H1 (cell line): Measurements from ENCODE around the gene SPTSSA. TPM values are rescaled to one million over a fixed set of nuclear protein-coding genes. Genes with fewer than 3 reads are reported as not detected.
"Not testable (repeated sequence)": the region's sequence is repeated elsewhere in the genome, so short reads cannot be mapped to it uniquely, and the experiment has no call there.

Experiments
- CTCF ChIA-PET: fragments of 300-600 bp; sonication (Branson Sonifier 250); formaldehyde crosslinking; loops from one replicate; lab custom pipeline; 2021; ENCODE audit not compliant: partially characterized antibody; lab: Charles Lee
- POLR2A ChIA-PET: fragments of 300-600 bp; sonication (Branson Sonifier 250); formaldehyde crosslinking; loops from one replicate; lab custom pipeline; 2021; ENCODE audit warnings: inconsistent platforms; ENCODE audit not compliant: partially characterized antibody; lab: Charles Lee
- DNase-seq, 2 experiments: peaks; one replicate each; pipeline versions ENCODE4 v3.0.0 to v3.0.0-alpha.2; 2010 to 2022; ENCODE audit warnings: low spot score in 2 of 2, low read depth in 1 of 2, mixed read lengths in 1 of 2
- FAIRE-seq: peaks from 2 replicates; lab custom pipeline; 2011; peaks lifted over from hg19 to GRCh38; lab: Jason Lieb, UNC
- H2AFZ ChIP-seq: 2 replicates; pipeline ENCODE4 v1.8.1; 2012; ENCODE audit warnings: low read length, inconsistent platforms
- H2AK5ac ChIP-seq: 2 replicates; pipeline ENCODE4 v1.6.1; 2013; ENCODE audit warnings: low read depth, low read length
- H2BK120ac ChIP-seq: replicated peaks from 2 replicates; pipeline ENCODE3; 2013; ENCODE audit warnings: low read depth, low read length, inconsistent platforms
- H2BK12ac ChIP-seq: 2 replicates; pipeline ENCODE4 v1.6.1; 2013; ENCODE audit warnings: low read depth, low read length
- H2BK15ac ChIP-seq: 2 replicates; pipeline ENCODE4 v1.6.1; 2013; ENCODE audit warnings: low read length
- H2BK20ac ChIP-seq: 2 replicates; pipeline ENCODE4 v1.6.1; 2013; ENCODE audit warnings: low read length
- H2BK5ac ChIP-seq: 2 replicates; pipeline ENCODE4 v1.6.1; 2013; ENCODE audit warnings: low read depth, low read length
- H3K14ac ChIP-seq: 2 replicates; pipeline ENCODE4 v1.6.1; 2013; ENCODE audit warnings: inconsistent platforms; ENCODE audit not compliant: insufficient read length
- H3K18ac ChIP-seq: 2 replicates; pipeline ENCODE4 v1.6.1; 2013; ENCODE audit warnings: low read length; ENCODE audit errors: extremely low read depth
- H3K23ac ChIP-seq: 2 replicates; pipeline ENCODE4 v1.6.1; 2013; ENCODE audit warnings: inconsistent platforms; ENCODE audit not compliant: insufficient read length
- H3K23me2 ChIP-seq: 2 replicates; pipeline ENCODE4 v1.6.1; 2013; ENCODE audit warnings: low read depth, low read length
- H3K27ac ChIP-seq: 2 replicates; pipeline ENCODE4 v1.6.1; 2011; ENCODE audit warnings: low read depth, low read length, inconsistent platforms
- H3K27me3 ChIP-seq, 4 experiments: replicated peaks in 1 of 4; 1 replicate in 1 of 4; 2 replicates in 3 of 4; pipeline versions ENCODE4 v1.6.1 to v1.8.1; 2011 to 2013; ENCODE audit warnings: low read length in 3 of 4, mild to moderate bottlenecking in 3 of 4, inconsistent platforms in 2 of 4, mixed read lengths in 2 of 4, moderate library complexity in 1 of 4; ENCODE audit not compliant: control insufficient read depth in 3 of 4, insufficient read depth in 3 of 4; ENCODE audit errors: extremely low read depth in 1 of 4
- H3K36me3 ChIP-seq, 4 experiments: 2 replicates each; pipeline versions ENCODE4 v1.6.1 to v1.8.1; 2011 to 2013; ENCODE audit warnings: mild to moderate bottlenecking in 4 of 4, low read length in 3 of 4, moderate library complexity in 2 of 4, control low read depth in 1 of 4, inconsistent platforms in 1 of 4; ENCODE audit not compliant: insufficient read depth in 4 of 4, control insufficient read depth in 2 of 4
- H3K4ac ChIP-seq: replicated peaks from 2 replicates; pipeline ENCODE3; 2013; ENCODE audit warnings: low read length, low read depth, mixed read lengths, inconsistent platforms; ENCODE audit not compliant: insufficient read length
- H3K4me1 ChIP-seq, 4 experiments: replicated peaks in 1 of 4; 1 replicate in 1 of 4; 2 replicates in 3 of 4; pipeline versions ENCODE4 v1.6.1 to v1.8.1; 2011 to 2013; ENCODE audit warnings: low read length in 3 of 4, inconsistent platforms in 2 of 4, mixed read lengths in 1 of 4; ENCODE audit not compliant: insufficient read depth in 4 of 4, control insufficient read depth in 3 of 4
- H3K4me2 ChIP-seq, 2 experiments: 2 replicates each; pipeline versions ENCODE4 v1.6.1 to v1.8.1; 2011 to 2013; ENCODE audit warnings: low read depth in 2 of 2, low read length in 2 of 2, control low read depth in 1 of 2, inconsistent platforms in 1 of 2, mild to moderate bottlenecking in 1 of 2; ENCODE audit not compliant: insufficient read depth in 1 of 2
- H3K4me3 ChIP-seq, 4 experiments: fragments of 200-600, 300-600 bp in 1 of 4; sonication (generic), shearing (Covaris generic), sonication (Bioruptor Twin) in 1 of 4; 2 replicates each; pipeline versions ENCODE4 v1.5.1 to v1.8.1; 2011 to 2016; ENCODE audit warnings: low read length in 4 of 4, low read depth in 3 of 4, control low read depth in 2 of 4, inconsistent platforms in 2 of 4, mild to moderate bottlenecking in 2 of 4, mixed read lengths in 1 of 4, moderate library complexity in 1 of 4; ENCODE audit not compliant: insufficient read depth in 2 of 4; ENCODE audit errors: extremely low read depth in 1 of 4
- H3K56ac ChIP-seq: replicated peaks from 2 replicates; pipeline ENCODE3; 2013; ENCODE audit warnings: low read depth, mild to moderate bottlenecking, mixed read lengths, low read length, inconsistent platforms; ENCODE audit not compliant: insufficient read length
- H3K79me1 ChIP-seq: 2 replicates; pipeline ENCODE4 v1.6.1; 2013; ENCODE audit warnings: low read depth, low read length, control low read depth
- H3K79me2 ChIP-seq, 2 experiments: 2 replicates each; pipeline versions ENCODE4 v1.6.1 to v1.8.1; 2012 to 2013; ENCODE audit warnings: low read length in 2 of 2, mild to moderate bottlenecking in 2 of 2, inconsistent platforms in 1 of 2; ENCODE audit not compliant: insufficient read depth in 2 of 2, control insufficient read depth in 1 of 2
- H3K9ac ChIP-seq, 4 experiments: replicated peaks in 1 of 4; 1 replicate in 1 of 4; 2 replicates in 3 of 4; pipeline versions ENCODE4 v1.6.1 to v1.8.1; 2011 to 2013; ENCODE audit warnings: low read depth in 3 of 4, low read length in 3 of 4, control low read depth in 2 of 4, mild to moderate bottlenecking in 2 of 4, moderate library complexity in 2 of 4, inconsistent platforms in 1 of 4; ENCODE audit errors: extremely low read depth in 1 of 4
- H3K9me3 ChIP-seq, 2 experiments: 2 replicates each; pipeline versions ENCODE4 v1.6.1 to v1.8.1; 2012 to 2013; ENCODE audit warnings: mild to moderate bottlenecking in 2 of 2, moderate library complexity in 2 of 2, control low read depth in 1 of 2, inconsistent platforms in 1 of 2, low read depth in 1 of 2, low read length in 1 of 2, mixed read lengths in 1 of 2; ENCODE audit not compliant: insufficient read depth in 2 of 2
- H4K20me1 ChIP-seq, 2 experiments: replicated peaks in 1 of 2; 2 replicates each; pipeline versions ENCODE3 to v1.8.1; 2011 to 2013; ENCODE audit warnings: inconsistent platforms in 2 of 2, low read length in 2 of 2, mild to moderate bottlenecking in 1 of 2; ENCODE audit not compliant: insufficient read depth in 2 of 2, control insufficient read depth in 1 of 2
- H4K5ac ChIP-seq: 2 replicates; pipeline ENCODE4 v1.6.1; 2013; ENCODE audit warnings: low read length, low read depth, mixed read lengths, inconsistent platforms; ENCODE audit not compliant: insufficient read length
- H4K8ac ChIP-seq: 2 replicates; pipeline ENCODE4 v1.8.0; 2013; ENCODE audit warnings: mild to moderate bottlenecking, moderate library complexity, low read length, inconsistent platforms; ENCODE audit not compliant: insufficient read depth; ENCODE audit errors: extremely low read depth
- H4K91ac ChIP-seq: replicated peaks from 2 replicates; pipeline ENCODE3; 2013; ENCODE audit warnings: low read length, mixed read lengths, inconsistent platforms; ENCODE audit not compliant: insufficient read length
- WGBS, 2 experiments: shearing (Covaris generic) in 1 of 2; methylation state at CpG; one replicate each; pipeline versions ENCODE4 v1.1.6 to v1.1.7; 2013 to 2015; ENCODE audit warnings: low lambda C conversion rate in 2 of 2, mixed read lengths in 2 of 2, inconsistent platforms in 1 of 2, low coverage in 1 of 2, missing lambda C conversion rate in 1 of 2; ENCODE audit not compliant: insufficient replicate concordance in 2 of 2, insufficient coverage in 1 of 2, insufficient read length in 1 of 2; ENCODE audit errors: extremely low coverage in 1 of 2, missing lambda C conversion rate in 1 of 2; 5-methylcytosine and 5-hydroxymethylcytosine counted together
- polyA plus RNA-seq, 7 experiments: library from polyadenylated mRNA; depleted of rRNA in 3 of 7; stranded (reverse) in 5 of 7; unstranded in 2 of 7; fragments of >200 nt in 5 of 7; fragments of 200-250 nt in 2 of 7; gene quantifications; 1 replicate in 5 of 7; 2 replicates in 1 of 7; 4 replicates in 1 of 7; pipeline versions ENCODE4 v1.2.1 to v1.2.3, GENCODE V29; 2011 to 2013; ENCODE audit warnings: missing spikeins in 2 of 7, mixed read lengths in 2 of 7
- total RNA-seq: library from RNA; stranded (reverse); fragmentation: NEBNext Ultra II Directional; extraction: Animal tissue kit (Norgen Biotek cat#: 25700); gene quantifications from 2 replicates; pipeline ENCODE4 v1.2.1, GENCODE V29; 2021

Gene SPTSSA
- total and polyA plus RNA-seq, 2 of the 8 experiments (the other 6 are each of a cell fraction or from before 2014, with no cell fraction given), result 24.9 to 28.5 TPM

- not testable (repeated sequence) for H2BK120ac ChIP-seq, H3K56ac ChIP-seq, H3K27ac ChIP-seq, H2BK5ac ChIP-seq, H3K9me3 ChIP-seq, FAIRE-seq, H3K36me3 ChIP-seq, H3K14ac ChIP-seq, H3K4me3 ChIP-seq, H3K27me3 ChIP-seq, H3K4ac ChIP-seq, H4K20me1 ChIP-seq, H3K23me2 ChIP-seq, H2AK5ac ChIP-seq, H3K79me2 ChIP-seq, H3K79me1 ChIP-seq, DNase-seq, H3K4me2 ChIP-seq, H3K18ac ChIP-seq, H3K9ac ChIP-seq, H2AFZ ChIP-seq, H2BK20ac ChIP-seq, H4K91ac ChIP-seq, H3K4me1 ChIP-seq, H4K8ac ChIP-seq, H4K5ac ChIP-seq, H2BK15ac ChIP-seq, H3K23ac ChIP-seq, H2BK12ac ChIP-seq
- WGBS, 2 experiments, result 83% methylated on average over 5 of the region's 5 CpGs; no CpG with 5 or more reads in 1 of the 2 experiments
- ChIA-PET POLR2A (interaction anchor here (0.6 kb wide), 1 partner anchor 8 kb away, joined by 3 read pairs; no protein-coding TSS in a partner anchor), CTCF (interaction anchor here (0.6 to 1.0 kb wide), 2 partner anchors 9 to 179 kb away, joined by 3 read pairs; no protein-coding TSS in a partner anchor)
Measured at GRCh38 chr14:34505124-34505491, 43.1 kb upstream of the SPTSSA start.

GRCh38 chr14:34504027-34504426 lies 42.0 kb upstream of the SPTSSA start:
- H4K5ac ChIP-seq, FAIRE-seq, H3K27ac ChIP-seq, H3K4me3 ChIP-seq, H2AFZ ChIP-seq, H3K23ac ChIP-seq, H4K91ac ChIP-seq, H2BK120ac ChIP-seq, H3K18ac ChIP-seq, H3K79me2 ChIP-seq, POLR2A ChIA-PET, DNase-seq, H2AK5ac ChIP-seq, H3K79me1 ChIP-seq, H3K27me3 ChIP-seq, CTCF ChIA-PET, H2BK15ac ChIP-seq, H3K36me3 ChIP-seq, H4K8ac ChIP-seq, H3K4me1 ChIP-seq, H3K14ac ChIP-seq, H3K9ac ChIP-seq, H3K56ac ChIP-seq, H3K9me3 ChIP-seq, H4K20me1 ChIP-seq, H3K23me2 ChIP-seq, H2BK20ac ChIP-seq, H2BK12ac ChIP-seq, H3K4ac ChIP-seq, H2BK5ac ChIP-seq, H3K4me2 ChIP-seq: not testable (repeated sequence)
- 99% methylated on average over 9 of the region's 9 CpGs; no CpG with 5 or more reads in 1 of the 2 experiments for WGBS, 2 experiments
